Head of caudate nucleus (tissue), 42 donors: ENCODE measurements around the gene RHO.
"Not testable (repeated sequence)": the region's sequence is repeated elsewhere in the genome, so short reads cannot be mapped to it uniquely, and the experiment has no call there.

Experiments used
- DNase-seq, 42 donors: peaks; one replicate each; pipeline versions ENCODE4 v3.0.0 to v3.0.0-alpha.2; 2020 to 2021; ENCODE audit warnings: mixed read lengths in 7 of 42
- intact Hi-C: fragments of 100-400 bp; cut with DNase I; formaldehyde crosslinking; loops from one replicate; pipeline ENCODE4 v1.15.0; 2022

RHO gene

GRCh38 chr3:129528589-129529100 lies at the start of gene RHO:
Gene RHO (plus strand): TSS chr3:129528639. CDS start chr3:129528734, 95 bp downstream.
- DNase-seq, result no peak
- intact Hi-C loops, result no loop called here

GRCh38 chr3:129481225-129481765 lies 47.1 kb upstream of the RHO start:
- intact Hi-C loops, result loop anchor here (10.0 kb wide), 1 partner anchor 454 kb away; no protein-coding TSS in a partner anchor
- DNase-seq, result peak in 40 of 42 donors; percentile 32 to 79 (median 65)

DNA sequence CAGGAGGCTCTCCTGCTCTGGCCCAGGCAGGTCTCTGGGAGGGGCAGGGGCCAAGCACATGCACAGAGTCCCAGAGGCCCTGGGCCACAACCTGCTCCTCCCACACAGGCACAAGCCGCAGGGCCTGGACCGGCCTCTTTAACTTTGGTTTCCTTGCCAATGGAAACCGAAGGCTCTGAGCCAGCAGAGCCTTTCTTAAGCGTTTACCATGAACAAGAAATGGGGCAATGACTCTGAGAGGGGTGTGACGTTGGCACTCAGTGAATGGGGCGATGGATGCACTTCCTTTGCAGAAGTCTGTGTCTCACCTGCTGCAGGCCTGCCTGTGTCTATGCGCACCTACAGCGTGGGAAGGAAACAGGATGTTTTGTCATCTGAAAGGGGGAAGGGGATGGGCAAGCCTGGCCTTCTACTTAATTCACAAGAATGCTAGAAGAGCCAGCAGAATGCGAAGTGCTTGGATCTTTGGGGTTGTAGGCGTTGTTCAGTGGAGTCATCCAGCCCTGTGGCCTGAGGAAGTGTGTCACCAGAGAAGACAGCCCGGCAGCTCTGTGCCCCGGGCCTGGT lies 46.6 kb upstream of the RHO start:
- intact Hi-C loops, result loop anchor here (10.0 kb wide), 1 partner anchor 453 kb away; no protein-coding TSS in a partner anchor
- DNase-seq, result peak in 8 of 42 donors; percentile 28 to 54 (median 35)

- no peak for DNase-seq
- intact Hi-C loops, result loop anchor here (10.0 kb wide), 1 partner anchor 452 kb away; no protein-coding TSS in a partner anchor
These were observed 45.7 kb upstream of the RHO start for GRCh38 chr3:129482721-129483120.

DNA sequence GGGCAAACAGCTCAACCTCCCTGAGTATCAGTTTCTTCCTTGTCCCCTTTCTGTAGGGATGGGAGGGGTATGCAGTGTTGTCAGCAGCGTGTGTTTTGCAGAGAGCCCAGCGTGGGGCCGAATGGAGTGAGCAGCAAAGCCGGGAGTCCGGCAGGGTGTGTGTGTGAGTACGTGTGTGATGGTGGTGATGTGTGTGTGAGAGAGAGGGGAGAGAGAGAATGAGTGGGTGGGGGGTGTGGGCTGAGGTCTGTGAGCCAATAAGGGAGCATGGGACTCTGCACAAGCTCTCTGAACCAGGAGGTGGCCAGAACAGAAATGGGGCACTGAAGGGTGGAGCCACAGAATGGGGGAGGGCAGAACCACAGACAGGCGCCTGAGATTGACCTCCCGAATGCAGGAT lies 44.6 kb upstream of the RHO start:
- intact Hi-C loops, result loop anchor here (10.0 kb wide), 1 partner anchor 451 kb away; no protein-coding TSS in a partner anchor
- DNase-seq, result no peak

- intact Hi-C loops, result loop anchor here (10.0 kb wide), 1 partner anchor 450 kb away; no protein-coding TSS in a partner anchor
- DNase-seq, result not testable (repeated sequence)
These were observed 43.3 kb upstream of the RHO start for GRCh38 chr3:129485146-129485545.

GRCh38 chr3:129485721-129486663 lies 42.4 kb upstream of the RHO start:
- peak in 33 of 42 donors; percentile 26 to 87 (median 61) for DNase-seq
- intact Hi-C loops, result loop anchor here (10.0 kb wide), 1 partner anchor 449 kb away; no protein-coding TSS in a partner anchor

- intact Hi-C loops, result loop anchor here (10.0 kb wide), 1 partner anchor 448 kb away; no protein-coding TSS in a partner anchor
- no peak for DNase-seq
These were observed 41.8 kb upstream of the RHO start for GRCh38 chr3:129486664-129487035.

DNA sequence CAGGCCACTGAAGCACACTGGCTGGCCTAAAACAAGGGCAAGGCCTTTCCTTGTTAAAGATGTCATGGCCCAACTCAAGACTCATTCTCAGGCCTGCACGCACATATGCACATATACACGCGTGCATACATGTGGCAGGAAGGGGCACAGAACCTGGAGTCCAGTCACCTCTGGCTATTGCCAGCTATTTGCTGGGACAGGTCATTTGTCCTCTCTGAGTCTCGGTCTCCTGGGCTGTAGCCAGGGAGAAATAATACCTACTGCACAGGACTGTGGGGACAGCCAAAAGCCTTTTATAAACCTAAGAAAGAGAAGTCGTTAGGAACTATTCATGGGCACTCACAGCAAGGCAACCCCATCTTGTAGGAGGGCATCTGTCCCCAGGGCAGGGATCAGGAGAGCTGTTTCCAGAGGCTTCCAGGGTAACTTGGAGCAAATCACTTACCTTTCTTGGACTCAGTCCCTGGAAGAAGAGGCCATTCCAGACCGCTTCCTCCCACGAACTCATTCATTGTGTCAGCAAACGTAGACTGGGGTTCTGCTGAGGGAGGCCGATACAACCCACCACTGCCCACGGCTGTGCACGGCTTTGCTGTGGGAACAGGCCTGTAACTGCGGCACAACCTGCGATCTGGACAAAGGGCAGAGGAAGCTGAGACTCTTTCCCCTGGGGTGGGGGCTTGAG lies 41.1 kb upstream of the RHO start:
- intact Hi-C loops, result loop anchor here (10.0 kb wide), 1 partner anchor 447 kb away; no protein-coding TSS in a partner anchor
- DNase-seq, result no peak

GRCh38 chr3:129487868-129488335 lies 40.5 kb upstream of the RHO start:
- peak in 25 of 42 donors; percentile 9 to 70 (median 42) for DNase-seq
- intact Hi-C loops, result loop anchor here (10.0 kb wide), 1 partner anchor 447 kb away; no protein-coding TSS in a partner anchor

GRCh38 chr3:129489258-129489657 lies 39.2 kb upstream of the RHO start:
- DNase-seq, result peak in 2 of 42 donors; percentile 34 to 46
- intact Hi-C loops, result loop anchor here (10.0 kb wide), 1 partner anchor 446 kb away; no protein-coding TSS in a partner anchor

DNA sequence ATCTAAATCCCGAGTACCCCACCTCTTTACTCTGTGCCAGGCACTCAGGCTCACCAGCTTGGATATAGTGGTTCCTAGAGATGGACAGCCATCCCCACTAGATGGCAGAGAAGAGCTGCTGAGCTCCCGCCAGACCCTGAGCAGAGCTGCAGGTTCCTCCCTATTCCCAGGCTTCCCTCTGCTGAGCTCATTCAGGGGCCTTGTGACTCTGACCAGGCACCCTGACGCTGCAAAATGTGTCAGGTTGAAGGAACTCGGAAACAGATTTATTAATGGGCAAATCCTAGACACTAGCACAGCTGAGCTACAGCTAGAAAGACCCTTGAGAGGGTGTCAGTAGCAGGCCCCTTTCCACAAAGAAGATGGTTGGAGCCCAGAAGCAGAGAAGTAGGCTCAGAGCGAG lies 38.2 kb upstream of the RHO start:
- intact Hi-C loops, result loop anchor here (10.0 kb wide), 2 partner anchors 135 to 335 kb away; no protein-coding TSS in a partner anchor
- peak; percentile 74 to 96 (median 88) for DNase-seq

DNA sequence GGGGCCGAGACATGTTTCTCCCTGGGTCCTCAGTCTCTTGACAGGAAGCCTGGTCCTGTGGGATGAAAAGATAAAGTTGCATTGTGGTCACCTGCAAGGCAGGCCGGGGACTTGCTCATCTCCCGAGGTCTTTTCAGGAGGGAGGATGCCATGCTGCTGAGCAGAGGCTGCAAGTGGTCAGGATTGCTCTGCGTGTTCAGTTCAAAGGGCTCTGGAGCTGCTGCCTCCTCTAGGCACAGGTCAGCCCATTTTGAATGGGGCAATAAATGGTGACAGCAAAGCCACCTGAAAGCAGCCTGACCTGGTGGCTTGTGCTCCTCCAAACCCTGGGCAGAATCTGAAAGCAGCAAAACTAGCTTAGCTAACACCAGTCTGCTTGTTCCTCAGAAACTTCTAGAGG lies 37.4 kb upstream of the RHO start:
- intact Hi-C loops, result loop anchor here (10.0 kb wide), 2 partner anchors 134 to 334 kb away; no protein-coding TSS in a partner anchor
- DNase-seq, result not testable (repeated sequence)

DNA sequence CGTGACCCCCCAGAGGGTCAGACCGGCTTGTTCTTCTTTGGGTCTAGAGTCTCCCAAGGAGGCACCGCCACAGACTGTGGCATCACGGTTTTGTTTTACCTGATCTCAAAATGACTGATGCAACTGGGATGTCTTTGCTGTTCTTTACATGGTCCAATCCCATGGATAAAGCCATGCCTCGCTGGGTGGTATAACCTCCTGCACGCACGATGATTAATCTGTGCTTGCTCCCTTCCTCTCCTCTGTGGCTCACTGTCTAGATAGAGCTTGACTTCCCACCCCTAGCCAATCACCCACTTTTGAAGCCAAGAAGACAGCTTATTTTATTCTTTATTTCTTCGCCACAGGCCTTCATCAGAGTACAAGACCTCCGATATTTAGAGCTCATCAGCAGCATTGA lies 36.6 kb upstream of the RHO start:
- intact Hi-C loops, result loop anchor here (10.0 kb wide), 2 partner anchors 133 to 333 kb away; no protein-coding TSS in a partner anchor

GRCh38 chr3:129492691-129493090 lies 35.7 kb upstream of the RHO start:
- intact Hi-C loops, result loop anchor here (10.0 kb wide), 2 partner anchors 132 to 332 kb away; no protein-coding TSS in a partner anchor
- DNase-seq, result no peak

More for the DNA sequence above, 36.6 kb upstream of the RHO start:
- no peak for DNase-seq

GRCh38 chr3:129493206-129493605 lies 35.2 kb upstream of the RHO start:
- intact Hi-C loops, result loop anchor here (10.0 kb wide), 2 partner anchors 132 to 332 kb away; no protein-coding TSS in a partner anchor
- no peak for DNase-seq

GRCh38 chr3:129494499-129494898 lies 33.9 kb upstream of the RHO start:
- intact Hi-C loops, result loop anchor here (10.0 kb wide), 2 partner anchors 130 to 330 kb away; no protein-coding TSS in a partner anchor
- not testable (repeated sequence) for DNase-seq
